ENCODE results near the gene DDAH1.

Gene DDAH1

DNA sequence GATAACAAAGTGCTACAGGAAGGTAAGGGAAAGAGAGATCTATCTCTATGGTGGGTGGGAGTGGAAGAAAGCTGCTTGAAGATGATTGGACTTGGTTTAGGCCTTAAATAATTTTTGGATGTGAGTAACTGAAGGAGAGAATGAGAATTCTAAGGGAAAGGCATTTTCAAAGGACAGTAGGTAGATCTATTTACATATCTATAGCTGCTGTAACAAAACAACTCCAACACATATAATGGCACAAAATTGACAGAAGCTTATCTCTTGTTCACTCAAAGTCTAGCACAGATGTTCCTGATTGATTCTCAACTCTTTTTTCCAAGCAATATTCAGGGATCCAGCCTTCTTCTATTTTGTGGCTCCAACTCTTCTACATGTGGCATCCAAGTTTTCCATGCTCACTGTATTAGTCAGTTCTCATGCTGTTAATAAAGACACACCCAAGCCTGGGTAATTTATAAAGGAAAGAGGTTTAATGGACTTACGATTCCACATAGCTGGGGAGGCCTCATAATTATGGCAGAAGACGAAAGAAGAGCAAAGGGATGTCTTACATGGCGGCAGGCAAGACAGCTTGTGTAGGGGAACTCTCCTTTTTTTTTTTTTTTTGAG, 3.1 kb upstream of the DDAH1 start:
- DNase-seq = no peak

DNA sequence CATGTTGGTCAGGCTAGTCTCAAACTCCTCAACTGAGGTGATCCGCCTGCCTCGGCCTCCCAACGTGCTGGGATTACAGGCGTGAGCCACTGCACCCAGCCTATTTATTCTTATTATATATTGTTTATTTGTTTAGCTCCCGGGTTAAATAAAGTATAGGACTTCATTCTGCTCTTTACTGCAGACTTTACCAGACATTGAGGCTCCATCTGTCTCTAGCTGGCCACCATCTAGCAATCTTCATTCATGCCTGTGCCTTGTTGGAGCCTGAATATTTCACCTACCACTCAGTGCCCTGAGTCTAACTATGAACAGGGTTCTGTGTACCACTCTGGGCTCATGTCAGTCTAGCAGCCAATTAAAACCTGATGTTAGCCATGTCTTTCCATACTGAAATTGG, 2.1 kb upstream of the DDAH1 start:
- no peak for DNase-seq

DNA sequence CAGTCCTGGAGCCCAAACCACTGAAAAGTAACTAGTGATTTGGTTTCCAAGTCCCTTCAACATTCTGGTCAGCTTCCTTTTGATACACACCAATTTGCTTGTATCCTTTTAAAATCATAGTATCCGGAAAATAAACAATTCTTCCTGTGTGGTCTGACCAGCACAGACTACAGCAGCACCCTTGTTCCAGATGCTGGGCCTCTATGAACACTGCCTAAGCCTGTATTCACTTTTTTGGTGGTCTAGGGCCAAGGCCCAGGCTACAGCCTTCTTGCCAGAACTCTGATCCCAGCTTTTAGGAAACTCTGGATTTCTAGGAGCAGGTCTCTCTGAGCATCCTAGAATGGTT, 801 bp upstream of the DDAH1 start:
- DNase-seq = no peak

DNA sequence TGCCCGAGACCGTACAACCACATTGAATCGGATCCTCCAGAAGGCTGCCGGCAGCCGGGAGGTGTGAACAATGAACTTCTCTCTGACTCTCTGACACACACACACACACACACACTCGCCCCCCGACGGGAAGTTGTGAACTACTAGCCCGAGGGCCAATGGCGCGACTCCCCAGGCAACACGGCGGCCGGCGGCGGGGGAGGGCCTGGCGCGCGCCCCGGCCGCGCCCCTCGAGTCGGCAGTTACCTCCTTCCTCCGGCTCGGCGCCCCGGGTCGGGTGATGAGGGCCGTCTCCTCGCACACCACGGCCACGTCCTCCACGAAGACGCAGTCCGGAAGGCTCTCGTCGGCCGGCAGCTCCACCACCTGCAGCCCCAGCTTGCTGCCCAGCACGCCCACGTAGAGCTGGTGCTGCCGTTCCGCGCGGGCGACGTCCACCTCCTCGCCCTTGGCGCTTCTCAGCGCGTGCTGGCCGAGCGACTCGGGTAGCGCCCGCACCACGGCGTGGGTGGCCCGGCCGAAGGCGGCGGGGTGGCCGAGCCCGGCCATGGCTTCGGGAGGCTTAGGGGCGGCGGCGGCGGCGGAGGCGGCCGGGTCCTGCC, 361 bp downstream of the DDAH1 start:
- peak; percentile 4 to 32 for DNase-seq

DNA sequence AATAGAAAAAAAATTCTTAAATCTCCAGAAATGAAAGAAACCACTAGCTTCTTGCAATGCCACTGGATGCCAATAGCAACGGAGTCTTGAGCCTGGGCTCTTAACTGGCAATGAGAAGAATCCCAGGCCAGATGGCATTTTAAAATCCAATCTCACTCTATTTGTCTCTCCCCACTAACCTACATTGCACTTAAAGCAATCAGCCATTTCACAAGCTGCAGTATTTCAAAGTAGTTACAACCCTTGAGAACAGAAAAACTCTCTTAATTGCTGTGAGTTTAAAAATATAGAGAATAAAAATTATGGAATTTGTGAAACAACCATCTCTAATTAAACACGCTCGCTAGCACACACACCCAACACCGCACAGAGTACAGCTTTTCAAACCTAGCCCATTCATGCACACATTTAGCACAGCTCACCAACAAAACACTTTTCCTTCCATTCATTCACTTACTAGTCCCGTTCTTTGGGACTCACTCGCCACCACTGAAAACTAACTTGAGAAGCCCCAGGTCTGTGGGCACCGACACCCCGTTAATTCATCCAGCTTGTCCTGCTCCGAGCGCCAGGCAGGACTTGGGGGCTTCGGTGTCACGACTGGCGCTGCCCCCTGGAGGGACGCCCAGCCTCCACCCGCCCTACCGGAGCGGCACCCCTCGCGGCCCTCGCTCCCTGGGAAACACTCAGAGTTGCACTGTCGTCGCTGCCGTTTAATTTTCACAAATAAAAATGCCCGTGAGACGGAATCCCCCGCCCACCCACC, 1.0 kb downstream of the DDAH1 start:
- DNase-seq = no peak

DNA sequence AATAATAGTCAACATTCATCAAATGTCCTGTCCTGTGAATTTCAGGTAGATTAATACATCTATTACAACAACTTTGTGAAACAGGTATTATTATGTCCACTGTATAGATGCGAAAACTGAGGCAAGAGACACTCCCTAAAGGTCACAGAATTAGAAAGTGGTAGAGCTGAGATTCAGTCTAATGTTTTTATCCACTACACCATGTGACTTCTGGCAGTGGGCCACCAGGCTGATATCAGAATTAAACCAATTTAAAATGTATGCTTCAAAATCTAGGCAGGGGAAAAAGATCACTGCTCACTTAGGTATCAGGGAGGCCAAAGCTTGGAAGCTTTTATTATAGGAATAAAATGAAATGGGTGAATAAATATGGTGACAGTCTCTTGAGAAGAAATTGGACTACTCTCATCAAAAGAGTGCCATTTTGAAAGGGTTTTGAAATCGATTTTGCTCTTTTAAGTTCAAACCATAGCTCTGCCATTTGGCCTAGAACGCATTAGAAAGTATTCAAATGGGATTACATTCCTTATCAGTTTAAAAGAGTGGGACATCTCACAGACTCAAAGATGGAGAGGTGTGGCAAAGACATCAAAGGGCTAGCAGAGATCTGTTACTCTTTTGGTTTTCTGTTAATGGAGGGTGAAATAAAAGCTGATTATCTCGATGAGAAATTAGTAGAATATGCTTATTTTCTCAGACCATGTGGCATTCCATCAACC, 1.9 kb downstream of the DDAH1 start:
- DNase-seq = no peak

DNA sequence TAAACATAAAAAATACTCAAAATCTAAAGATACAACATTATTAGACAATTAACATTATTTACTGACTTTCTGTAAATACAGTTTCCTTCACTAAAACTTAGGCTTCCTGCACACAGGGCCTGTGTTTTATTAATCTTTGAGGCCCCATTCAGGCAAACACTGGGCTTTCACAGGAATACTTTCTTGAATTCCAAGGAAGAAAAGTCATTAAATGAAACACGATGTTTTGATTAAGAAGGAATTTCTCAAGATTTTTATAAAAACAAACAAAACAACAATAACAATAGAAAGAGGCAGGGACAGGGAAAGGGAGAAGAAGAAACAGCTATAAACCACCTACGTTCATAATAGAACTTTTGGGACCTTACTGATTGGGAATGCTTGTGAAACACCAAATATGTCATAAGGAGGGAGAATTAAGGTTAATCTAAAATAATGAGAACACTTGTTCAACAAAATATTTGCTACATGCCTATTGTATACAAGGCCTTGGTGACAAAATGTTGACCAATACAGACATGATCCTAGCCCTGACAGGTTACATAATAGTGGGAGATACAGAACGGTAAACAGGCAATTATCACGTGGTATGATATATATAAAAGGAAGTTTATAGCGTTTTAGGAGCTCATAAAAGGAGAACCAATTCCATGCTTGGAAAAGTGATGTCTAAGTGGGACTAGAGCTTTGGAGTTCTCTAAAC, 3.6 kb downstream of the DDAH1 start:
- no peak for DNase-seq

DNA sequence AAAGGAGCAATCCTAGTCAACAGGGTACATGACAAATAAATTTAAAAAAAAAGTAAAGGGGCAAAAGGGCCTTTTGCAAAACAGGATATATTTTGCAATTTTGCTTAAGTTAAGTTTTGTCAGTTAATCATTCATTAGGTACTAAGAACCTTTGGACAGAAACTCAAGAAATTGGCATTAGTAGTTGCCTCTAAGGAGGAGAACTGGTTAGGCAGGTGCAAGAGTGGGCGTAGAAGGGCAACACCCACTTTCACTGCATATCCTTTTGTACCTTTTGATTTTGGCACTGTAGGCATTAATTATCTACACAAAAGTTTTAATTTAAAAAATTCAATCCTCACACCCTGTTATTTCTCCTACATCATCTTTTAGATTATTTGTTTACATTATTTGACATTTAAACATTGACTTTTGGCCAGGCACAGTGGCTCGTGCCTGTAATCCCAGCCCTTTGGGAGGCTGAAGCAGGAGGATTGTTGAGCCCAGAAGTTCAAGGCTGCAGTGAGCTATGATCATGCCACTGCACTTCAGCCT, 4.3 kb downstream of the DDAH1 start:
- DNase-seq = no peak

DNA sequence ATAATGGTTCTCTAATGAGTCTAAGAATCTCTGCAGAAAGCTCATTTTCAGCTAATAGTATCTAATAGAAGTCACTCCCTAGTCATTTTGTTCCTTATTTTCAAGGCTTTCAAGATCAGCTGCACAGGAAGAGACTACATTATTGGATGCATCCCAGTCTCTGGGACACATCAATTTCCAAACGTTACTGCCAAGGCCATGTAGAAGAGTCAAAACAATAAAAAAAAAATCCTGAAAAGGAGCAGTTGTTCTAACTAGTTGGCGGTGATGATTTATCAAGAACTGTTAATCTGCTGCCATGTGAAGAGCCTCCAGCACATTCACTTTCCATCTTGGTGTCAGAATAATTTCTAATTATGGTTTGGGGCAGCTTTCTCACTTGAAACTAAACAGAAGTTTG, 5.7 kb downstream of the DDAH1 start:
- no peak for DNase-seq

DNA sequence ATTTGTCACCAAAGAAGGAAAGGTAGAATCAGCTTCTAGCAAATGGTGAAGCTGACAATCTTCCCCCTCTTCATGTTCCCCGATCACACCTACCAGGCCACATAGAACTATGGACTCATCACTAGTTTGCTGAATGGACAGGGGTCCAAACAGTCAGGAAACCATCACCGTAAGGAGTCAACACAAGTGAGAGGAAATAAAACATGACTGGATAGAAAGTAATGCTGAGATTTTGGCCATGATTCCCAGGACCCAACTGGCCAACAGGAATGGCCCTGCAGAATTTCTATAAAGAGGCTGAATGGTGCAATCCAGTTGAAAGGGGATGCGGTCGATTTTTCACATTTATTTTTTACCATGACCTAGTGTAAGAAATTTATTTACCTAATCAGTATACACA, 10.7 kb downstream of the DDAH1 start:
- no peak for DNase-seq

DNA sequence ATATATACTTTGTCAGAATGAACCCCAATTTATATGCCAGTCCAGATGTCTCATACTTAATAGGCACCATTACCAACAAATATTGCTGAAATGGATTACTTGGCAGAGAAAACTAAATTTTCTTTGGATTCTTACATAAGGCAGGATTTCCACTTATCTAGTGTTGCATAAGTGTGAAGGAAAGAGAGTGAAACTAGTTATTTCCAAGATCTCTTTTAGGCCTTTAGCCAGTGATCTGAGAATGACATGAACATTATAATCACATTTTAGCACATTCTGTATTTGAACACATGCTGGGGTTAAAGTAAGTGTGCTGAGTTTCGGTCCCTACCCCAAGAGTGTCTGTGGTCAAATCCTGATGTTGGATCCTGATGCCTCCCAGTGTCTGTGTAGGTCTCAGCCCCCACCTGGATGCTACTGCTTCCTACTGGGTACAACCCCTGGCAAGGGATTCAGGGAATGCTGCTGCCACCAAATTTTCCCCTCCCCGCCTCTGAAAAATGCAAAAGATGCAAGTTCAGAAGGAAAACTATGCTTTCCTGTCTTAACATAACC, 11.2 kb downstream of the DDAH1 start:
- DNase-seq = no peak

DNA sequence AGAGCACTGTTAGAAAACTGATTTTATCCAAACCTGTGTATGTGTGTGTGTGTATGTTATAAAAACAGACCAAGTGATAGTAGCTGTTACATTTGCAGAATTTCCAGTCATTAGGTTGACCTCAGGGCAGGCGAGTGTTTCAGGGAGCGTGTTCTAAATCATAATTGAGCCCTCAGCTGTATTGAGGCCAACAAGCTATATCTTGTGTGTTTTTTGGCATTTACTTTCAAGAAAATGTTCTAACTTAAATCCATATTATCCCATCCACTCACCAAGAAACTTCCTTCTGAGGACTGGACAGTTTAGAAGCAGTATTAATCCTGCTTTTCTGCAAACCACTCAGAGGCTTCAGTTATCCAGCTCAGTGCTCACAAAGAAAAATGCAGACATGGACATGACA, 12.0 kb downstream of the DDAH1 start:
- DNase-seq = no peak

DNA sequence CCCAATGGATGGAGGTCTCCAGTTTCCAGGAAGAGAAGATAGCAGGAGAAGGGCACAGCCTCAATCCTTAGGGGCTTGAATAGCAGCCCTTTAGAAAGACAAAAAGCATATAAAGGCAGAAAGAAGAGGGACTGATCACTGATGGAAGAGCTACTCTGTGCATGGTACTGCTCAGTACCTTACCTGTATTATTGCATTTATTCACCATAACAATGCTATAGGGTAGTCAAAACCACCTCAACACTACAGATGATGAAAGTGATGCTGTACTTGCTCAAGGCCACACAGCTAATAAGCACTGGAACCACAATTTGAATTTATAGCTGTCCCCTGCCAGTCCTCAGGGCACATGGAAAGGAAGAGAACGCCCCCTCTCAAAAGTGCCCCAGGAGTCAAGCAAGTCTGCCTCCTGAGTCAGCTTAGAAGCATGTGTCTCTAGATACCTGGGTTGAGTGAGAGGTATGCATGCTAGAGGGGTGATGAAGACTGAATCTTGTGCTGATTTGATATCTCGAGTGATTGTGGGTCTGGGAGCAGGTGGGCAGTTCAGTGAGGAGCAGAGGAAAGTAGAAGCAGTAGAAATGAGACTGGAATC, 13.6 kb downstream of the DDAH1 start:
- no peak for DNase-seq

DNA sequence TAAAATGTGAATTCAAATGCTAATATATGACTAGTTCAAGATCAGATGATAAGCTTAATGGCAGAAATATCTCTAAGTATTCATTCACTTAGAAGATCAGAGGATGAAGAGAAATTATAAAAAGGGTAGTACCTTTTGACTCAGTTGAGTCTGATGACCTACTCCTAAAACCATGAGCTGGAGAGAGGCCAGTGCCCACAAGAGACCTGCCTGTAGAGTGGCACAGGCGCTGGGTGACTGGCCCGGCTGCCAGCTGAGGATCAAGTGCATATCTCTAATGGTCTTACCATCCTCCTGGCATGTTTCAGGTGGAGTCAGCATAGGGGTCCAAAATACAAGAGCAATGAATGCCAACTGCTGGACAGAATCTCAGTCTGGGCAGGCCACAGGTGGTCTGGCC, 14.1 kb downstream of the DDAH1 start:
- DNase-seq = no peak

DNA sequence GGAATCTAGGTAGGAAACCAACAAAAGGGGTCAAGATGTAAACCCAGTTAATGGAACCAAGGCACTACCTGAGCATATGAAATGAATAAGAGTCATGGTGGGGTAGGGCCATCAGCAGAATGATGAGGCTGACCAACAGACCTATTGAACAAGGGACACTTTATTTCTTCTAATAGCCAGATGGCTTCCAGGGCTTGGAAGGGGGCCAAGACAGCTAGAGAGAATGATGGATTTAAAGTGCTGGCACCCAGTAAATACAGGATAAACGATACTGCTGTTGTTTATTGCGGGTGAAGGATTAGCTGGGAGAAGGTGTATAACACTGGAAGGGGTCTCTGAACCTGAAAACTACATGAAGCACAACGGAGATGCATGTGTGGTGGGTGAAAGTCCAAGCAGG, 15.6 kb downstream of the DDAH1 start:
- no peak for DNase-seq

DNA sequence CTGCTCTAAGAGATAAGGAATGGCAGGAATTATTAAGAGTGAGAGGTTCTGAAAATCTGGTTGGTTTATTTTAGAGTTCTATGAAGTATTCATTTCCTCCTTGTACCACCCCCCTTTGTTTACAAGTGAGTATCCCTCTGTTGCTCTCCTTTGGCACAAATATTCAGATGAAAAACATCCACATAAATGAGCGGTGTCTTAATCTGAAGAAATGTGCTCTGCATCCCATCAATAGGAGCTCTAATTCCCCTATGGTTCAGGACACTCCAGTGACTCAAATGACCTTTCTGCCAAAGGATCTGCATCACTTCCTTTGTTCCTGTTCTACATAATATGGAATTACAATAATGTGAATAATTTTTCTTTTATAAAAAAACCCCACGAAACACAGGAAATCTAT, 16.6 kb downstream of the DDAH1 start:
- DNase-seq = no peak

DNA sequence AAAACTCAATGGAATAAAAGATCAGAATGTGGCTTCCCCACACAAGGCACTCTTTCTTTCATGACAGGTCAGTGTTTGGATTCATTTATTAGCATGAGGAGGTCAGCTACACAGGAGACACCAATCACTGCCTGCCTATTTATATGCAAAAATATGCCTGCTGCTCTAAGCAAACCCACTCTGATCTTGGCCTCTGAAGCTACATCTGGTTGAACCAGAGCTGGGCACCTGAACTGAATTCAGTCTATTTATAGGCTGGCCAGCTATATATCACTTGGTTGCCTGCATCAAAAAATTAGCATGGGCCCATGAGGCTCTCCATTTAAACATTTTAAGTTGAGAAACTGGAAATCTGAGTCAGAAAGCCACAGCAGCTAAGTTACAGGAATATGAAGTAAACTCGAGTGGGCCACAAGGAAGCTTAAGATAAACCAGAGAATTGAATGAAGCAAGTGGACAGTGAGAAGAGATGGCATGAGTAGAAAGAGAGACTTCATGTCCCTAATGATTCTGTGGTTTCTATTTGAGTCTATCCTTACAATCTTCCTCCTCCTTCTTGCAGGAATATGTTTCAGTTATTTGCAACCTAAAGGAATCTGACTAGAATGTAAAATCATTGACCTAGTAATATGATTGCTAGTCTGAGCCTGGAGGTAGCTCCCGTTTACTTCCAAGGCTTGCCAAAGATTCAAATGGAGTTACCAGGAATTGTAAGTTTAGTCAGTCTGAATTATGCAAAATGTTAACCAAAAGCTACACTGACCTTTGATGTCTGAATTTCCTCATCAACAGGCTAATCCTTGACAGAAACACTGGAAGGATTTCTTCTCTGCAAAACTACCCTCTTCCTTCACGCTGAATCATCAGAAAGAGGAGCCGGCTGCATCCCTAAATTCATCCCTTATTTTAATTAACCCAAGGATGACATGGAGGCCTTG, 17.7 kb downstream of the DDAH1 start:
- DNase-seq = no peak

DNA sequence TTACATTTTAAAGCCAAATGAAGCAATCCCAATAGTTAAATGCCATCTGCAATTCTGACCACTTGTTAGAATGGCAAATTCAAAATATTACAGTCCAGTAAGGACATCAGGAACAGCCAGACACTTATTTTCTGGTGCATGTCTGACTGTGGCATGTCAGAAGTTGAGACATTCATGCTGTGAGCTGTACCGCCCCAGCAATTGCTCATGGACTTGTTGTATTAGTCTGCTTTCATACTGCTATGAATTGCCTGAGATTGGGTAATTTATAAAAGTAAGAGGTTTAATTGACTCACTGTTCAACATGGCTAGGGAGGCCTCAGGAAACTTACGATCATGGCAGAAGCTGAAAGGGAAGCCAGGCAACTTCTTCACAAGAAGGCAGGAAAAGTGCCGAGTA, 19.1 kb downstream of the DDAH1 start:
- DNase-seq = no peak

DNA sequence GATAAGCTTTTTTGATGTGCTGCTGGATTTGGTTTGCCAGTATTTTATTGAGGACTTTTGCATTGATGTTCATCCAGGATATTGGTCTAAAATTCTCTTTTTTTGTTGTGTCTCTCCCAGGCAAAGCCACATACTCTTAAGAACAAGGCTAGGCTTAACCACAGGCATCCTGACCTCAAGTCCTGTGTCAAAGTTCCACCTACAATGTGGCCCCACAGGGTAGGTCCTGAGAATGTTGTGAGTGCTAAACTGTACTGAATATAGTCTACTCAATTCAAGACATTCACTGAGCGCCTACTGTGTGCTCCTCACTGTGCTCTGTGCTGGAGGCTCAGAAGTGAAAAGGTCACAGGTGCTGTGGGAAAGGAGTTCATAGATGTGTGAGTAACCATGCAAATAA, 20.6 kb downstream of the DDAH1 start:
- DNase-seq = no peak

DNA sequence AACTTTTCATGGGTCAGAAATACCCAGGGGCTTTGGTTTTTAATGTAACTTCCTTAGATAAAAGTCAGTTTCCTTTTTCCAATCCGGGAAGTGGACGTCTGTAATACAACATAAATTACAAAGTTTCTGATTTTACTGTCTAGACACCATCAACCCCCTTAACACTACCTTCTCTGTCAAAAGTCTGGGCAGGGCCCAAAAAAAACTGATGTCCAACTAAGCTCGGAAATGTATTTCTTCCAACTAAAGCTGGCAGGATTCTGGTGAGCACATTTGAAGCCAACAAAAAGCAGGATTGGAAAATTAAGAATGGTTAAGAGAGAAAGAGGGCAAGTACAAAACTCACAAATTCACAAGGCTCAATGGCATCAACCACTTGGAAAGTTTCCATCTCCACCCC, 24.3 kb downstream of the DDAH1 start:
- no peak for DNase-seq

DNA sequence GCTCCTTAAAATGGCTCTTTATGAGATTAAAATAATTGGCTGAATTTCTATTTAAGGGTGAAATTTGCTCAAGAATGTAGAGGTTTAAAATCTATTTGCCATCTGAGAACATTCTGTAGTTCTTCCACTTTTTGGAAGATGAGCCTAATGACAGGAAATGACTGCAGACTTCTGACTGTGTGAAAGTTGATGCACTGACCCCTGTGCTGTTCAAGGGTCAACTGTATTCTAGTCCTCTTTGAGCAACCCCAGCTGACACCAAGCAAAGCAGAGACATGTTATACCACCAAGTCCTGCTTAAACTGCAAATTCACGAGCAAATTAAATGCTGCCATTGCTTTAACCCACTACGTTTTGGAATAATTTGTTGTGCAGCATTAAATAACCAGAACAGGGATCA, 26.6 kb downstream of the DDAH1 start:
- no peak for DNase-seq

Measured in inflammatory macrophage (primary cell).